SU-DHL-6 (cell line): ENCODE measurements around the gene EME2.

Experiments
- H2AFZ ChIP-seq: fragments of 200-600 bp; sonication (generic); 2 replicates; pipeline ENCODE4 v1.6.1; 2014; ENCODE audit warnings: low read depth, mild to moderate bottlenecking, moderate library complexity, mixed read lengths, antibody characterized with exemption, low read length; ENCODE audit not compliant: severe bottlenecking
- H3F3A ChIP-seq: fragments of 200-600 bp; shearing (Covaris generic); 2 replicates; pipeline ENCODE4 v1.6.0; 2016; ENCODE audit warnings: antibody characterized with exemption, mild to moderate bottlenecking; ENCODE audit not compliant: insufficient read depth
- H3K27ac ChIP-seq: fragments of 200-600 bp; sonication (generic); 2 replicates; pipeline ENCODE4 v1.5.1; 2016; ENCODE audit warnings: low read depth, mild to moderate bottlenecking, low read length, moderate library complexity, mixed read lengths
- H3K27me3 ChIP-seq: fragments of 200-600 bp; sonication (generic), shearing (Covaris generic); 2 replicates; pipeline ENCODE4 v1.6.0; 2014; ENCODE audit warnings: mild to moderate bottlenecking, low read length
- H3K36me3 ChIP-seq: fragments of 200-600 bp; sonication (generic); 2 replicates; pipeline ENCODE4 v1.6.1; 2014; ENCODE audit warnings: mild to moderate bottlenecking, low read length, mixed read lengths
- H3K4me2 ChIP-seq: fragments of 300-600, 200-600 bp; shearing (Covaris generic), sonication (generic); 2 replicates; pipeline ENCODE4 v1.6.0; 2014; ENCODE audit warnings: low read length, low read depth, mild to moderate bottlenecking; ENCODE audit not compliant: poor library complexity, severe bottlenecking
- H3K4me3 ChIP-seq: fragments of 200-600 bp; sonication (generic); 2 replicates; pipeline ENCODE4 v1.5.1; 2014; ENCODE audit warnings: antibody characterized with exemption, low read length, mild to moderate bottlenecking, mixed read lengths; ENCODE audit not compliant: insufficient read depth, poor library complexity, severe bottlenecking
- H3K79me2 ChIP-seq: fragments of 200-600 bp; sonication (generic); 2 replicates; pipeline ENCODE4 v1.6.1; 2014; ENCODE audit warnings: mild to moderate bottlenecking, low read length, moderate library complexity; ENCODE audit not compliant: insufficient read depth
- H3K9ac ChIP-seq: fragments of 200-600 bp; sonication (generic); 2 replicates; pipeline ENCODE4 v1.7.0; 2014; ENCODE audit warnings: mild to moderate bottlenecking, low read length
- H3K9me2 ChIP-seq: fragments of 200-600 bp; sonication (generic); replicated peaks from 2 replicates; pipeline ENCODE4 v1.6.1; 2014; ENCODE audit warnings: low read length; ENCODE audit not compliant: insufficient read depth
- H3K9me3 ChIP-seq: fragments of 200-600 bp; sonication (generic); 2 replicates; pipeline ENCODE4 v1.6.1; 2014; ENCODE audit warnings: low read length, mixed read lengths; ENCODE audit not compliant: insufficient read depth
- H4K20me1 ChIP-seq: fragments of 200-600 bp; sonication (generic); 2 replicates; pipeline ENCODE4 v1.6.1; 2014; ENCODE audit warnings: low read depth, mild to moderate bottlenecking, antibody characterized with exemption, low read length, moderate library complexity, mixed read lengths
- EZH2phosphoT487 ChIP-seq: fragments of 200-600 bp; sonication (generic), shearing (Covaris generic); conservative IDR thresholded peaks from 2 replicates; pipeline ENCODE4 v1.6.1; 2018; ENCODE audit warnings: mild to moderate bottlenecking, antibody characterized with exemption, low read length, moderate library complexity, mixed read lengths
- TF ChIP-seq, protein P1 (sequence below): fragments of 200-600 bp; sonication (generic); IDR thresholded peaks from one replicate; pipeline ENCODE4 v1.5.1; 2017; ENCODE audit warnings: antibody characterized with exemption, mild to moderate bottlenecking, low read length, moderate library complexity; ENCODE audit not compliant: insufficient read depth, poor library complexity, severe bottlenecking

EME2 gene

DNA sequence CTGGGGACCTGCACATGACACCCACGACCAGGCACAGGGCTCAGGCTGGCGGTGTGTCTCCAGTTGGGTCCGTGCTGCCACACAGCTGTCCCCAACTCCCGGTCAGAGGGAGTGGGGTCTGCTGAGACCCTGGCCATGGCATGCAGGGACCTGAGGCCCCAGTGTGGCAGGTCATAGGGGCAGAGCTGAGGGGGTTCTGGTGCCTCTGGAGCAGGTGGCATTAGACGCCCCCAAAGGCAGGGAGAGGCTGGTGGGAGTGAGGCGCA, 14.4 kb downstream of the EME2 start:
- Histone ChIP-seq H4K20me1 (no peaks in the 10 kb centered on the region), H3K4me3 (no peak overlapping the region), H3K27ac (no peak overlapping the region), H3K9me2 (no peaks in the 10 kb centered on the region), H3K79me2 (peaks cover 32% of the 10 kb centered on the region), H3K9me3 (no peaks in the 10 kb centered on the region), H2AFZ (no peak overlapping the region), H3K27me3 (no peaks in the 10 kb centered on the region), H3K4me2 (no peak overlapping the region), H3F3A (no peaks in the 10 kb centered on the region), H3K36me3 (no peaks in the 10 kb centered on the region), H3K9ac (no peak overlapping the region)
- no peak for TF ChIP-seq EZH2phosphoT487
- TF ChIP-seq, protein P1, sequence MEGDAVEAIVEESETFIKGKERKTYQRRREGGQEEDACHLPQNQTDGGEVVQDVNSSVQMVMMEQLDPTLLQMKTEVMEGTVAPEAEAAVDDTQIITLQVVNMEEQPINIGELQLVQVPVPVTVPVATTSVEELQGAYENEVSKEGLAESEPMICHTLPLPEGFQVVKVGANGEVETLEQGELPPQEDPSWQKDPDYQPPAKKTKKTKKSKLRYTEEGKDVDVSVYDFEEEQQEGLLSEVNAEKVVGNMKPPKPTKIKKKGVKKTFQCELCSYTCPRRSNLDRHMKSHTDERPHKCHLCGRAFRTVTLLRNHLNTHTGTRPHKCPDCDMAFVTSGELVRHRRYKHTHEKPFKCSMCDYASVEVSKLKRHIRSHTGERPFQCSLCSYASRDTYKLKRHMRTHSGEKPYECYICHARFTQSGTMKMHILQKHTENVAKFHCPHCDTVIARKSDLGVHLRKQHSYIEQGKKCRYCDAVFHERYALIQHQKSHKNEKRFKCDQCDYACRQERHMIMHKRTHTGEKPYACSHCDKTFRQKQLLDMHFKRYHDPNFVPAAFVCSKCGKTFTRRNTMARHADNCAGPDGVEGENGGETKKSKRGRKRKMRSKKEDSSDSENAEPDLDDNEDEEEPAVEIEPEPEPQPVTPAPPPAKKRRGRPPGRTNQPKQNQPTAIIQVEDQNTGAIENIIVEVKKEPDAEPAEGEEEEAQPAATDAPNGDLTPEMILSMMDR = no peak

DNA sequence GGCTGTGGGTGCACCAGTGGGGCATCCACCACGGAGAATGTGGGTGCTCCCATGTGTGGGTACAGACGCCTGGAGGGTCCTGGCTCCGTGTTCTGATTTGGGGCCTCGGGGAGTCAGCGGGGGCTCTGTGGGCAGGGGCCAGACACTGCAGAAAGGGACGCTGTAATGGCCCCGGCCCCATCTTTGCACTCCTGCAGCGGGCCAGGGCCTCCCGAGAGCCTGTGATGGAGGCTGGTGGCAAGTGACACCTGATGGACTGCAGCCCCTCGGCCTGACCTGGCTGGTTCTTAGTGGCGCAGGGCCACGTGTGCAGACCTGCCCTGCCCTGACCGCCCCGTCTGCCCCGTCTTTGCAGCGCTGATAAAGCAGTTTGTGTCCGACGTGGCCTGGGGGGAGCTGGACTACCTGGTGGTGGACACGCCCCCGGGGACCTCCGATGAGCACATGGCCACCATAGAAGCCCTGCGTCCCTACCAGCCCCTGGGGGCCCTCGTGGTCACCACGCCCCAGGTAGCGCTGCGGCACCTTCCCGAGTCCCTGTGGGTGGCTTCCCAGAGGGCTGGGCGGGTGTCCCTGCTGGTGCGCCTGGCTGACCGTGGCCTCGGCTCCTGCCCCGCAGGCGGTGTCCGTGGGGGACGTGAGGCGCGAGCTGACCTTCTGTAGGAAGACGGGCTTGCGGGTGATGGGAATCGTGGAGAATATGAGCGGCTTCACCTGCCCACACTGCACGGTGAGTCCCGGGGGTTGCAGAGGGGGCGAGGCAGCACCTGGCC, 14.9 kb downstream of the EME2 start:
- peaks cover 32% of the 10 kb centered on the region for H3K79me2 ChIP-seq
- H4K20me1 ChIP-seq = no peaks in the 10 kb centered on the region
- no peak overlapping the region for H3K4me2 ChIP-seq
- TF ChIP-seq EZH2phosphoT487 = no peak
- TF ChIP-seq, protein P1 = no peak
- H3K9me3 ChIP-seq = no peaks in the 10 kb centered on the region
- no peak overlapping the region for H2AFZ ChIP-seq
- no peaks in the 10 kb centered on the region for H3K9me2 ChIP-seq
- H3K9ac ChIP-seq = no peak overlapping the region
- H3K4me3 ChIP-seq = no peak overlapping the region
- H3K27me3 ChIP-seq = no peaks in the 10 kb centered on the region
- no peaks in the 10 kb centered on the region for H3K36me3 ChIP-seq
- H3F3A ChIP-seq = no peaks in the 10 kb centered on the region
- H3K27ac ChIP-seq = no peak overlapping the region

GRCh38 chr16:1788095-1788707, 15.6 kb downstream of the EME2 start:
- Histone ChIP-seq H3K9ac (no peak overlapping the region), H3K4me2 (no peak overlapping the region), H3K4me3 (no peak overlapping the region), H4K20me1 (no peaks in the 10 kb centered on the region), H3K9me2 (no peaks in the 10 kb centered on the region), H3K9me3 (no peaks in the 10 kb centered on the region), H2AFZ (no peak overlapping the region), H3K27me3 (no peaks in the 10 kb centered on the region), H3K36me3 (no peaks in the 10 kb centered on the region), H3K27ac (no peak overlapping the region), H3K79me2 (peaks cover 30% of the 10 kb centered on the region), H3F3A (no peaks in the 10 kb centered on the region)
- TF ChIP-seq, protein P1 = no peak
- TF ChIP-seq EZH2phosphoT487 = no peak
